ENCODE data around the gene SP140.
"Not testable (repeated sequence)": the region's sequence is repeated elsewhere in the genome, so short reads cannot be mapped to it uniquely, and the experiment has no call there.

The SP140 gene

DNA sequence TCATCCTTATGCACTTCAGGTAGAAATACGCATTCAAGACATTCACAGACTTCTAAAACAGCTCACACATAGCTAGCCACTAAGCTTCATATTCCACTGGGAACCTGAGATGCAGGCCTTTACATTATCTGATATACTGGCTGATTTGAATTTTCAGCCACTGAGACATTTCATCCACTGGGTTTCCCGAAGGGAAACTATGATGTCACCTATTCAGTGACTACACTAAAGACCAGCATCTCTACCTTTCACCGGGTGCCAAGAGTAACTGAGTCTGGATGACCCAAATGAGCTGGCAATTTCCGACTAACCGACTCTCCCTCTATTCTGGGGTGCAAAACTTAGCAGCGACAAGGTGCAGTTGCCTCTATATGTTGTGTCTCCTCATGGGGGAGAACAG, 69.7 kb downstream of the SP140 start:
- no peak for DNase-seq

- DNase-seq: no peak
Observed at GRCh38 chr2:230296917-230297316, 71.4 kb downstream of the SP140 start.

DNA sequence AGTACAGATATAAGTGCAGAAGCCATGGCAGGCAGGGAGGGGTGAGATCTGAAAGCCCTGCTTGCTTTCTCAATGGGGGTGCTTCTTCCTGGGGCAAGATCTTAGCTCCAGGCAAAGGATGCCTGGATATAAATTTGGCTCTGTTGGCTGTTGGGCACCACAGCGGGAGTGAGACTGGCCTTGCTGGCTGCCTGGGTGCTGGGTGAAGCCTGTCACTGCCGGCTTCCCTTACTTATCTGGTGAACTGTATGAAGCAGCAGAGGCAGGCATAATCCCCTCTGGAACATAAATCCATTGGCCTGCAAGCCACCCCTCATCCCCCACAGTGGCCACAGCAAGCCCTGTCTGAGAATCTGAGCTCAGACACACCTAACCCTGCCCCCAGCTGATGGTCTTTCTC, 74.1 kb downstream of the SP140 start:
- DNase-seq: no peak

DNA sequence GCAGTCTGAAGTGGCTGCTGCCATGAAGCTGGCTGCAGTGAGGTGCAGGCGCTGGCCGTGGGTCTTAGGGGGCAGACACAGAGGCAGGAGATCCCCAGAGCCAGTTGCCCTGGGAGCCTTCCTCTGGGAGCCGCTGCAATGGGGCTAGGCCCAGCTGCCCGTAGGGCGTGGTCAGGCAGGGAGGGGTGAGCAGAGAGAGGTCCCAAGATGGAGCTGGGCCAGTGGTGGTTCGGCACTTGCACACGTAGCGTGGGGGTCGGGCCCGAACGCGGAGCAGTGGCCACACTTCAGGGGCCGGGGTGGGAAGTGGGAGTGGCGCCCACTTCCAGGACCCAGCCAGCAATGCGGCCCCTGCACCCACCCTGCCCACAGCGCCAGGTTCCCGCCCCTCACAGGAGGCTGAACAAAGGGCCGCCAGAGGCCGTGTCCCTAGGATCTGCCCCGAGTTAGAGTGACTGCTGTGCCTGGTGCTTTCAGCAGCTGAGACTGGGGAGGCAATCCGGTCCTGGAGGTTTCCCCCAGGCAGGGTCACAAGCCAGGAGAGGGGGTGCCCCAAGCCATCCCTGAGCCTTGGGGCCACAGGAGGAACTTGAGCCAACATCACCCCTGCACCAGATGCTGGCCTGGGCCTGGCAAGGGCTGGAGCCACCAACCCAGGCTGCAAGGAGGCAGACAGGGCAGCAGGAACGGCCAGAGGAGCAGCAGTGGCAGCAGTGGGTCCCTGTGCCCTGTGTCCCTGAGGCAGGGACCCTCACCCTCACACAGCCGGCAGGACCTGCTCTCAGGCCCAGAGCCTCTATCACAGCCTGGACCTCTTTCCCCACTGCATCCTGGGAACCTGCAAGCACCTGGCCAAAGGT, 80.1 kb downstream of the SP140 start:
- no peak for DNase-seq

- no peak for DNase-seq
Observed at GRCh38 chr2:230306474-230306873, 80.9 kb downstream of the SP140 start.

- no peak for DNase-seq
Observed at GRCh38 chr2:230307485-230307884, 81.9 kb downstream of the SP140 start.

DNA sequence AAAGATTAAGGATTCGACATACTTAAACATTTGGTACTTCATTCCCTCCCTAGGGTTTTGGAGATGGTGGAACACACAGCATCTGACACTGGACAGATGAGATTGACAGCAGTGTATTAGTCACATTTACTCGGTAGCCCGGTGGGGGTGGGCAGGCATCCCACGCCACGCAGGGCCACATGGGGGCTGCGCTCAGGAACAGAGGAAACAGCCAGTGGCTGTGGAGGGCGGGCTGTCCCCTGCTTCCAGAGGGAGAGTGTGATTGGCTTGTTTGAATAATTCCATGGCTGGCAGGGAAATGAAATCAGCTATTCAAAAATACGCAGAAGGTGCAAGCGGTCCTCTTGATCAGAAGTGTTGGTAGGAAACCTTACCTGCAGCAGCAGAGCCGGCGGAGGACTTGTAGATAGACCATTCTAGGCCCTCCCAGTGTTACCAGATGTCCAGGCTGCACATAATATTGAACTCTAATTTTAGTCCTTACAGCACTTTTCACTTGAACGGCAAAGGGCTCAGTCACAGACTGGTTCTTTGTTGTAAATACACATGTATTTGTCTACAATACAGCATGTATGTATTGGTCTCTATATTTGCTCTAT, 83.0 kb downstream of the SP140 start:
- DNase-seq: no peak

- not testable (repeated sequence) for DNase-seq
Observed at GRCh38 chr2:230310792-230311191, 85.3 kb downstream of the SP140 start.

- not testable (repeated sequence) for DNase-seq
Observed at GRCh38 chr2:230311634-230312033, 86.1 kb downstream of the SP140 start.

DNA sequence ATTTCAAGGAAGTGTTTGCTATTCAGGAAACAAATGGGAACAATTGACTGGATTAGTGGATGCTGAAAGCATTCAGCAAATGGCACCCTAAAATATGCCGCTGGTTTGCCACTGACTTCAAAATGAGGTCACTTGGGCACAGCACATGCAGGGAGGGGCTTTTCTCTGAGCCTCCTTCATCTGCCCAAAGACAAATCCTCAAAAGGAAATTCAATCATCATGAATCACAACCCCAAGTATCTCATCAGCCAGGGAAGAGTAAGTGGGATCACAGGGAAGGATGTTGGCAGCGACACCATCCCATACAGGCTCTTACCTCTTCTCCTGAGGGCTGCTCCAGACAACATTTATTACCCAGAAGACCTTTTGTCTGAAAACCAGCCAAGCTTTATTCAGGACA, 87.1 kb downstream of the SP140 start:
- no peak for DNase-seq

GRCh38 chr2:230317366-230317765, 91.8 kb downstream of the SP140 start:
- no peak for DNase-seq

GRCh38 chr2:230318190-230319121, 92.9 kb downstream of the SP140 start:
- no peak for DNase-seq

- peak; percentile 69 for DNase-seq
Observed at GRCh38 chr2:230319211-230319862, 93.8 kb downstream of the SP140 start.

DNA sequence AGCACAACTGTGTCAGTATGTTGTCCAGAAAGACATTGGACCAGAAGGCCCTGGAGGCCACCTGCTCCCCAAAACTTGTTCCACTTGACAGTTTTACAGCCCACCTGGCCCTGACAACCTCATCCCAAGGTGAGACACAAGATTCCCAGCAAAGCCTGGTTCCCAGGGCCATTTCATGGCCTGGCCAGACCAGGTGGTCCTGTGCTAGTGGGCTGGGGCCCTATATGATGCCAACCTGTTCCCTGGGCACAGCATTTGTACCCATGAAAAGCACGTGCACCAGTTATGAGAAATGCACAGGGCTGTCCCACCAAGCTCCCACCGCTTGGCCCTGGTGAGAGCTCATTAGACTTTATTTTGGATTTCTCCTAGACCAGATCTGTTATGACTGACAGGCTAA, 95.5 kb downstream of the SP140 start:
- DNase-seq: no peak

GRCh38 chr2:230322561-230323384, 97.2 kb downstream of the SP140 start:
- no peak for DNase-seq

- DNase-seq: no peak
Observed at GRCh38 chr2:230323385-230324106, 98.0 kb downstream of the SP140 start.

DNA sequence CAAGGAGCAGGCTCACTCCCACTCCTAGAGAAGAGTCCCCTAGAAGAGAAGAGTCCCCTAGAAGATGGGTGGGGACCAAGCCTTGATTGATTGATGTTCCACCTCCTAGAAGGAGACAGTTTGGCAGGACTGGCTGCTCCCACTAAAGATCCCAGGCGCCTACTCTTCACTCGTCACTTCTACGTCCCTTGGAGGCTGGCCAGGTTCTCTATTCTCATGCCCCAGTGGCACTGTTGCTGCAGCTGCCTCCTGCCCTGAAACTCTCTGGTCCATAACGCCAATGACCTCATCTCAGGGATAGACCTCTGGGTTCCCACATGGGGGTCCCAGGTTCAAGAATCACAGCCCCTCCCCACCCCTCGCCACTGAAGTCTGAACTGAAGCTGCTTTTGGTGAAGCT, 99.0 kb downstream of the SP140 start:
- DNase-seq: no peak

- no peak for DNase-seq
Observed at GRCh38 chr2:230325316-230326243, 100.0 kb downstream of the SP140 start.

DNA sequence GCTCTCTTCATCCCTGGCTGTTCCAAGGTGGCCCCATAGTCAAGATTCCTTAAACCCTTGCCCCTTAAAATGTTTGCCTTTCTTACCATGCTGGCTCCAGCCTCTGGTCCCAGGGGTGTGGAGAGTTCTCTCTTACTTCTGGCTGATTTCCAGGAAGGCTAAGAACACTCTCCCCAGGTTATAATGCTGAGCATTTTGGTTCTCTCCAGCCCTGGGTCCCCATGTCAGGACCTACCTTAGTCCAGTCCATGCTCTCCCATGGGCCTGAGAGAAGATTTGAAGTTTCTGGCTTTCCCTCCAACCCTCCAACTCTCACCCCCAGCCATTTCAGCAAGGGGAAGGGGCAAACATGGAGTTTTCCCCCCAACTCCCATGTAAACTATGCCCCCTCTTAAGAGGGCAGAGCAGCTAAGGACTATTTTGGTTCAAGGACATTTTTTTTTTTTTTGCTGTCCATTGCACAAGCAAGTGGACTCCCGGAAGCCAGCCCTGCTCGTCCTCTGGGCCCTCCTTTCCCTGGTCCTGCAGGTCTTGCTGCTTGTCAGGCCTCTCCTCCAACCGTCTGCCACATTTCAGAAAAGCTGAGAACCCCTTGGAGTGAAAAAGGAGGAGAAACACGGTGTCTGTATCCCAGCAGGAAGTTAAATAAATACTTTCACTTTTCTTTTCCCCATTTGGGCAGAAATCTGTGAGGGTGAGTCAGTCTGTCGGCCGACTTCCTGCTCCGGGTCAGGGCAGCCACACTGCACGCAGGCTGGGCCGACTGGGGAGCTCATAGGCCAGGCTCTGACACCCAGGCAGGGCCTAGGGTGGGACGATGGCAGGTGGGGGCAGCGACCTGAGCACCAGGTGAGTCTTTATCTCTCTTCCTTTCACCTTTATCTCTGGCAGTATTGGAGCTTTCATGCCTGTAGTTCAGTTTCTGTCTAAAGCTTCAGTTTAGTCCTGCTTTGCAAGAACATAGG, 101.2 kb downstream of the SP140 start, which contains the start of gene SP140L:
SP140L (plus strand) TSS at position 741 of the 965 bp plus-strand sequence; CDS start at position 818, 77 bp downstream.
- peak; percentile 76 for DNase-seq

Data from activated effector memory CD4-positive, alpha-beta T cell treated with Interleukin-2 at 50 U/mL for 16 hours (primary cell).